Putamen (tissue), 1 donor: ENCODE results near the gene STAP1.
"Not testable (repeated sequence)": the region's sequence is repeated elsewhere in the genome, so short reads cannot be mapped to it uniquely, and the experiment has no call there.

Experiments used
- DNase-seq: peaks from one replicate; pipeline ENCODE4 v3.0.0-alpha.2; 2016; ENCODE audit warnings: low spot score

Gene STAP1

DNA sequence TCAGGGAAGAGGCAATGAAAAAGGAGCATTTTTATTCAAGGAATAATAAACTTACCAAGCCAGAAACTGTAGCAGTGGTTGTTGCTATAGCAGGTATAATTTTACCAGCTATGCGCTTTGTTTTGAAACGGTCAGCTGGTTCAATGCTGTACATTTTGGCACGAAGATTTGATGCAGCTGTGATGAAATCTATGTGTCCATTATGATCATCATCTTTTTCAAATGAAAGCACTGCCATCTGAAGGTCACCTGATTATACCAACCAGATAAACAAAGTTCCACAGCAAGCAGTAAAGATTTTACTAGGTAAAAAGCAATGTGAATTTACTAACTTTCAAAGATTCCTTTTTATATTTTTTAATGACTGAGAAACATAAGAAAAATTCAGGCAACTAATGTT lies 66.4 kb downstream of the STAP1 start:
- peak; percentile 15 for DNase-seq

DNA sequence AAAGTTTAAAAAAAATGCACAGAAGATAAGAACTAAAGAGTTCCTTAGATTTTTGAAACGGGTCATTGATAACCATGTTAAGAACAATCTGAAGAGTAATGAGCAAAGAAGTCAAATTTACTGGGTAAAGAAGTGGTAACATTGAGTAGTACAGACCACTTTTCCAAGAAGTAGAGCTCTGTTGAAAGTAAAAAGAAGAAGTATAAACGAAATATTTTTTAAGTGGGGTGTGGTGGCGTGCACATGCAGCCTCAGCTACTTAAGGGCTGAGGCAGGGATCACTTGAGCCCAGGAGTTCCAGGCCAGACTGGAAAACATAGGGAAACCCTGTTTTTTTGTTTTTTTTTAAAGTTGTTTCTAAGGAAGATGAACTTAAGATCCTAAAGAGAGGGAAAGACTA lies 74.0 kb downstream of the STAP1 start:
- DNase-seq: no peak

DNA sequence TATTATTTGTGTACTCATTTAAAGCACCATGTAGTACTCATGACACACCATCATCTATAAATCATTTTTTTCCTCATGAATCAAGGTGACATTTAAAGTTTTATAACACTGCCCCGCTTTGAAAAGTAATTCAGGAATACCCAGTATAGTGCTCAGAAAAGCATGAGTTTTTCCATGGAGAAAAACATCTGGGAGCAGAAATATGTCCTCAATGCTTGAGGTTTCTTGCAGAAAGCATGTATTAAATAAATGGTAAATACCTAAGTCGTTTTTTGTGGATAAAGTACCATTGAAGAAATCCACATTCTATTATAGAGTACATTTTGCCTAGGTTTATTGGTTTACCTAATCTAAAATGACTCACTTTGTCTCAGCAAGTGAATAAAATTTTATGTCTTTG lies 76.2 kb downstream of the STAP1 start:
- no peak for DNase-seq

DNA sequence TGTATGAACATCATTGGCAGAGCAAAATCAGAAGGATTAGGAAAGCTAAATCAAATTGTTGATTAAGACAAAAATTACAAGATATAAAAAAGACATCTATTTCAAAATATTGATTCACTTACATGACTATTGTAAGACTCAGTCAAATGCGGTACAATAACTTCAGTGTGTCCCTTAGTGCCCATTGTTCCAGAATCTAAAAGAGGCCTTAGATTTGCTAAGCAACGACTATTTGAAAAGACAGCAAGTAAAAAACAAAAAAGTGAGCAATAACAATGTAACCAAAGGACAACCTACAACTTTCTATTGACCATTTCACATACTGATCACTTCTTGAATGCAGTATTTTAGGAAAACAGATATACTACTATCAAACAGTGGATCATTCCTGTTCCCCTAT lies 76.8 kb downstream of the STAP1 start:
- DNase-seq: peak; percentile 6

DNA sequence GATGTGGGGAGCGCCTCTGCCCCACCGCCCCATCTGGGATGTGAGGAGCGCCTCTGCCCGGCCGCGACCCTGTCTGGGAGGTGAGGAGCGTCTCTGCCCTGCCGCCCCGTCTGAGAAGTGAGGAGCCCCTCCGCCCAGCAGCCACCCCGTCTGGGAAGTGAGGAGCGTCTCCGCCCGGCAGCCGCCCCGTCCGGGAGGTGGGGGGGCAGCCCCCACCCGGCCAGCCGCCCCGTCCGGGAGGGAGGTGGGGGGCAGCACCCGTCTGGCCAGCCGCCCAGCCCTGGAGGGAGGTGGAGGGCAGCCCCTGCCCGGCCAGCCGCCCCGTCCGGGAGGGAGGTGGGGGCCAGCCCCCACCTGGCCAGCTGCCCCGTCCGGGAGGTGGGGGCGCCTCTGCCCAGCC lies 78.5 kb downstream of the STAP1 start:
- not testable (repeated sequence) for DNase-seq

DNA sequence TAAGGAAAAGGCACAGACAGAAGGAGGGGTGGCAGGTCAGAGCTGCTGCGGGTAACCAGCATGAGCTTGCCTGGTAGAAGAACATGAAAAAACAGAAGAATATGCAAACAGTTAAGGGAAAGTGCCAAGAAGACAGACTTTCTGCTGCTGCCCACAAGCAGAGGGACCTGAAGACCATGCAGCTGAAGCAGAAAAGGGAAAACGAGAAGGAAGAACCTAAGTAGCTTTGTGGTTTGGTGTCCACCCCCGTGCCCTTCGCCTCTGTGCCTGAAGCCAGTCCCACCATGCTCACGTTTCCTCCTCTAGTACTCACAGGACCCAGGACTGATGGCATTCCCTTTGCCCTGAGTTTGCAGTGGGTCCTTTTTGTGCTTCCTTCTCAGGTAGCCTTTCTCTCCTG lies 79.6 kb downstream of the STAP1 start:
- no peak for DNase-seq

DNA sequence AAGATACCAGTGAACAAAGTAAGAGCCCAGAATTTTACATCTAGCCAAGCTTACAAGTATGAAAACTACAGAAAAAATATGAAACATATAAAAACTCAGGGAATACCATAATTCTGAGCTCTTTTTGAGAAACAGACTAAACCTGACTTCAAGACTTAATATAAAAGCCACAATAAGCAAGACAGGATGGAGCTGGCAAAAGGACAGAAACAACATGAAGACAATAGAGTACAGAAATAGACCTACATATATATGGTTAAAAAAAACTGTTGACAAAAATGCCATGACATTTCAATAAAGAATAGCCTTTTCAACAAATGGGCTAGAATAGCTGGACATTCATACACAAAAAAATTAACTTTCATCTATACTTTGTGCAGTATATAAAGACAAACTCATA lies 93.0 kb downstream of the STAP1 start:
- DNase-seq: no peak
